Trophoblast cell (in vitro differentiated cells and primary cell): Measurements from ENCODE around the gene USP31.

Experiments
- DNase-seq, 2 donors: peaks; one replicate each; pipeline ENCODE4 v3.0.0-alpha.2; 2016
- H2AFZ ChIP-seq: 2 replicates; pipeline ENCODE4 v1.6.1; 2013; ENCODE audit warnings: low read length, moderate library complexity, mild to moderate bottlenecking; ENCODE audit not compliant: insufficient read depth, poor library complexity
- H2AK5ac ChIP-seq: 2 replicates; pipeline ENCODE4 v1.6.1; 2013; ENCODE audit warnings: mild to moderate bottlenecking, low read length
- H2BK120ac ChIP-seq: 2 replicates; pipeline ENCODE4 v1.6.1; 2013; ENCODE audit warnings: low read length, mild to moderate bottlenecking, moderate library complexity; ENCODE audit not compliant: insufficient read depth, poor library complexity
- H2BK12ac ChIP-seq: 2 replicates; pipeline ENCODE4 v1.6.1; 2013; ENCODE audit warnings: mild to moderate bottlenecking, low read length, moderate library complexity
- H2BK5ac ChIP-seq: 2 replicates; pipeline ENCODE4 v1.6.1; 2013; ENCODE audit warnings: low read length, low read depth, moderate library complexity, mild to moderate bottlenecking; ENCODE audit not compliant: poor library complexity
- H3K14ac ChIP-seq: 2 replicates; pipeline ENCODE4 v1.6.1; 2013; ENCODE audit warnings: mild to moderate bottlenecking, low read length
- H3K18ac ChIP-seq: 2 replicates; pipeline ENCODE4 v1.6.1; 2013; ENCODE audit warnings: mild to moderate bottlenecking, low read length
- H3K23ac ChIP-seq: 2 replicates; pipeline ENCODE4 v1.6.1; 2013; ENCODE audit warnings: low read length
- H3K27ac ChIP-seq: 2 replicates; pipeline ENCODE4 v1.5.1; 2013; ENCODE audit warnings: low read depth, mild to moderate bottlenecking, inconsistent platforms, low read length, moderate library complexity
- H3K27me3 ChIP-seq: 2 replicates; pipeline ENCODE4 v1.6.1; 2013; ENCODE audit warnings: inconsistent platforms, mild to moderate bottlenecking, low read length, moderate library complexity; ENCODE audit not compliant: insufficient read depth
- H3K36me3 ChIP-seq, 2 experiments: 1 replicate in 1 of 2; 2 replicates in 1 of 2; pipeline ENCODE4 v1.6.1; 2013; ENCODE audit warnings: low read length in 2 of 2, mild to moderate bottlenecking in 2 of 2, moderate library complexity in 1 of 2; ENCODE audit not compliant: insufficient read depth in 2 of 2, control insufficient read depth in 1 of 2
- H3K4ac ChIP-seq: 2 replicates; pipeline ENCODE4 v1.6.1; 2013; ENCODE audit warnings: low read depth, mild to moderate bottlenecking, low read length, moderate library complexity
- H3K4me1 ChIP-seq, 2 experiments: 1 replicate in 1 of 2; 2 replicates in 1 of 2; pipeline ENCODE4 v1.6.1; 2013; ENCODE audit warnings: low read length in 2 of 2, mild to moderate bottlenecking in 2 of 2, moderate library complexity in 1 of 2; ENCODE audit not compliant: insufficient read depth in 2 of 2, control insufficient read depth in 1 of 2
- H3K4me2 ChIP-seq: 2 replicates; pipeline ENCODE4 v1.6.1; 2013; ENCODE audit warnings: inconsistent platforms, mild to moderate bottlenecking, low read length, moderate library complexity
- H3K4me3 ChIP-seq: 2 replicates; pipeline ENCODE4 v1.5.1; 2013; ENCODE audit warnings: mild to moderate bottlenecking, low read depth, low read length, inconsistent platforms
- H3K79me1 ChIP-seq: one replicate; pipeline ENCODE4 v1.6.1; 2013; ENCODE audit warnings: low read length
- H3K79me2 ChIP-seq: 2 replicates; pipeline ENCODE4 v1.6.1; 2013; ENCODE audit warnings: low read length, mild to moderate bottlenecking; ENCODE audit not compliant: control insufficient read depth, insufficient read depth, poor library complexity
- H3K9ac ChIP-seq: 2 replicates; pipeline ENCODE4 v1.6.1; 2013; ENCODE audit warnings: mild to moderate bottlenecking, low read length
- H3K9me3 ChIP-seq: 2 replicates; pipeline ENCODE4 v1.6.1; 2013; ENCODE audit warnings: low read depth, mild to moderate bottlenecking, control low read depth, inconsistent platforms, low read length; ENCODE audit not compliant: insufficient read depth
- H4K12ac ChIP-seq: 2 replicates; pipeline ENCODE4 v1.6.1; 2013; ENCODE audit warnings: low read depth, mild to moderate bottlenecking, low read length, moderate library complexity
- H4K8ac ChIP-seq: 2 replicates; pipeline ENCODE4 v1.6.1; 2013; ENCODE audit warnings: low read depth, mild to moderate bottlenecking, low read length, moderate library complexity
- H4K91ac ChIP-seq: one replicate; pipeline ENCODE4 v1.6.1; 2013; ENCODE audit warnings: low read depth, mild to moderate bottlenecking, low read length, moderate library complexity
- WGBS: extraction: QIAGEN DNeasy Blood & Tissue Kit; methylation state at CpG from one replicate; pipeline ENCODE4 v1.1.7; 2013; ENCODE audit warnings: missing lambda C conversion rate; ENCODE audit not compliant: insufficient read length, insufficient coverage; ENCODE audit errors: extremely low coverage; 5-methylcytosine and 5-hydroxymethylcytosine counted together

Gene USP31

DNA sequence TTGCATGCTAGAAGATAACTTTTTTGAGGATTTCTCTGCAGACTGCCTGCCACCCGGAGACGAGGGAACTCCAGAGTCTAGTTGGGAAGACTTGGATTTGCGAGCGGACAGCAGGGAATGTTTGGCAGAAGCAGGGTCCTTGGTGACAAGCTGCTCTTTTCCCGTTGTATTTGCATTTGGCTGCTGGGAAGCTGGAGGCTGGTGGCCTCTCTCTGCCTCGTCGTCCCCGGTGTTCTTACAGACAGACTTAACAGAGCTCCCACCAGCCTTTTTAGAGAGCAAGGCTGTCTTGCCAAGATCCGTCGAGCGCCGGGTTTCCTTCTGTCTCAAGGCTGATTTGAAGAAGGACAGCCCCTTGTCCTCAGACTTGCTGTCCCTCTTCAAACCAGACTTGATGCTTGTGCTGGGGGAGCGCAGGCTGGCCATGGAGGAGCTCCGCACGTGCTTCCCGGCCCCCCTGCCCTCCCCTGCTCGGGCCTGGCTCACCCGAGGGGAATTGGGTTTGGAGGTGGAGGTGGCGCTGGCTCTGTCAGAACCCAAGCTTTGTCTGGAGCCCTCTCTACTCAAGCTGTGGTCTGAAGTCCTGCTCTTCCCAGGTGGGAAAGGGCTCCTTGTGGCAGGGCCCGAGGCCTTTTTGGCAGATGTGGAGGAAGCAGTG is 81.0 kb downstream of the USP31 start:
- Histone ChIP-seq H3K4me2 (no peak overlapping the region), H2AFZ (no peak overlapping the region), H3K9ac (no peak overlapping the region), H3K27me3 (no peaks in the 10 kb centered on the region), H3K27ac (no peak overlapping the region), H3K4me3 (no peak overlapping the region), H3K18ac (no peak overlapping the region), H4K12ac (no peak overlapping the region), H3K4me1 (peaks cover 0 to 2% of the 10 kb centered on the region in 2 experiments), H2BK120ac (no peak overlapping the region), H4K91ac (no peak overlapping the region), H2BK5ac (no peak overlapping the region), H2AK5ac (no peak overlapping the region), H3K23ac (no peak overlapping the region), H2BK12ac (no peak overlapping the region), H3K14ac (no peak overlapping the region), H3K9me3 (no peaks in the 10 kb centered on the region), H3K79me1 (no peaks in the 10 kb centered on the region), H3K79me2 (no peaks in the 10 kb centered on the region), H3K36me3 (peaks cover 18% of the 10 kb centered on the region in 2 experiments), H4K8ac (no peak overlapping the region), H3K4ac (no peak overlapping the region)
- no CpG with 5 or more reads among the region's 20 CpGs for WGBS
- DNase-seq: no peak

DNA sequence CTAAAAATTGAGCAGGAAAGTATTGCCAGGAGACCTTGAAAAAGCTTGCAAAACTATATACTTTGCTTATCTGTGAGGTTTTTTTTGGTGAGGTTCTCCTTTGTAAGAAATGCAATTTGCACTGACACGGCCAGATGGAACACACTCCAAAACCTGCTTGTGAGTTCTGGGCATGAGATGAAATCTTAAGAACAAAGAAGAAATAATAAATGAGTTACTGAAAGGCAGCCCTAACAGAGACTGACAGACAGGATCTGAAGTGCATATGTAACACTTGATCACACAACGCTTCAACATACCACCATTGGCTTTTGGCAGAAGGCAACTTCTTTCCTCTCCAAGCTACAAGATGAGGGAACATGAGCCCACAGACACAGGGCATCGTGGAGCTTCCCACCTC is 82.6 kb downstream of the USP31 start:
- DNase-seq: no peak
- Histone ChIP-seq H3K79me2 (no peaks in the 10 kb centered on the region), H3K79me1 (no peaks in the 10 kb centered on the region), H3K9me3 (no peaks in the 10 kb centered on the region), H3K4me3 (no peak overlapping the region), H3K18ac (no peak overlapping the region), H4K8ac (no peak overlapping the region), H2BK5ac (no peak overlapping the region), H2AK5ac (no peak overlapping the region), H3K4me2 (no peak overlapping the region), H3K27me3 (no peaks in the 10 kb centered on the region), H3K4me1 (no peaks in the 10 kb centered on the region), H2AFZ (no peak overlapping the region), H2BK120ac (no peak overlapping the region), H3K23ac (no peak overlapping the region), H3K4ac (no peak overlapping the region), H2BK12ac (no peak overlapping the region), H3K27ac (no peak overlapping the region), H3K36me3 (peaks cover 15 to 18% of the 10 kb centered on the region in 2 experiments), H3K14ac (no peak overlapping the region), H4K12ac (no peak overlapping the region), H3K9ac (no peak overlapping the region), H4K91ac (no peak overlapping the region)
- WGBS: no CpG with 5 or more reads among the region's 3 CpGs

DNA sequence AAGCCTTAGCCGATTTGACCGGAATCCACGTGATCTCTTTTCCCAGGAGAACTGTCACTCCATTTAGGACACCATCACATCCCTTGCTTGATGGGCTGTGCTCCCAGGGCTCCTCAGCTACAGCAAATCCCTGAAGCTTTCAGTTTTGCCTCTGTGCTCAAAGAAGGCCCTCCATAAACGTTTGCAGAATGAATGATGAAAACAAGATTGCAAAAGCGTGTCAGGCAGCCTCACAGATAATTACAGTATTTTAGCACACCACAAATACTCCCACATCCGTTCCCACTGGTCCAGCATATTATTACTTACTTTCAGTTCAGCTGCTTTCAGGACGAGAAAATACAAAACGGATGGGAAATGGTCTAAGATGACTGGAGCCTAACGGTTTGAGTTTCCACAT is 84.6 kb downstream of the USP31 start:
- no CpG with 5 or more reads among the region's 9 CpGs for WGBS
- H3K4me3 ChIP-seq: no peak overlapping the region
- no peak overlapping the region for H2BK5ac ChIP-seq
- no peak overlapping the region for H2AK5ac ChIP-seq
- no peak overlapping the region for H2AFZ ChIP-seq
- no peak overlapping the region for H4K12ac ChIP-seq
- peaks cover 15% of the 10 kb centered on the region in 2 experiments for H3K36me3 ChIP-seq
- no peak overlapping the region for H3K18ac ChIP-seq
- no peaks in the 10 kb centered on the region for H3K4me1 ChIP-seq
- H4K8ac ChIP-seq: no peak overlapping the region
- H3K9ac ChIP-seq: no peak overlapping the region
- no peak for DNase-seq
- H3K27me3 ChIP-seq: no peaks in the 10 kb centered on the region
- H2BK120ac ChIP-seq: no peak overlapping the region
- H3K79me1 ChIP-seq: no peaks in the 10 kb centered on the region
- no peak overlapping the region for H2BK12ac ChIP-seq
- H3K4ac ChIP-seq: no peak overlapping the region
- no peak overlapping the region for H4K91ac ChIP-seq
- H3K14ac ChIP-seq: no peak overlapping the region
- H3K79me2 ChIP-seq: no peaks in the 10 kb centered on the region
- H3K4me2 ChIP-seq: no peak overlapping the region
- H3K9me3 ChIP-seq: no peaks in the 10 kb centered on the region
- no peak overlapping the region for H3K27ac ChIP-seq
- H3K23ac ChIP-seq: no peak overlapping the region

DNA sequence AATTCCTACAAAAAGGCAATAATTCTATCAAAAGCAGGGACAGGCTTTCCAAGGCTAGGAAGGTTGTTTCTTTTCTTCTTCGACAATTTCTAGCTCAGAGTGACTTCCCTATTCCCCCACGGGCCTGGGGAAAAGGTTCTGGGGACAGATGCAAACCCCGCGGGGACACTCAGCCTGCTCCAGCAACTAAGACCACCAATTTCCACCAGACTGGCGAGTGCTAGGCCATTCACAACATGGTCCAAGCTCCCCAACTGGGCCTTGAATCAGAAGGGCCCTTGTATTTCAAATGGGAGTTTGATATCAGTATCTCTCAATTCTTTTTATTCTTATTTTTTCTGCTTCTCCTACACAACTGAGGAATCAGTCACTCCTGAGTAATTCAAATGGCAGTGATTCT is 86.7 kb downstream of the USP31 start:
- Histone ChIP-seq H3K18ac (no peak overlapping the region), H2BK5ac (no peak overlapping the region), H3K23ac (no peak overlapping the region), H4K8ac (no peak overlapping the region), H3K36me3 (no peaks in the 10 kb centered on the region), H3K4ac (no peak overlapping the region), H4K91ac (no peak overlapping the region), H2AK5ac (no peak overlapping the region), H3K4me2 (no peak overlapping the region), H3K14ac (no peak overlapping the region), H3K4me1 (no peaks in the 10 kb centered on the region), H3K79me1 (no peaks in the 10 kb centered on the region), H3K27me3 (no peaks in the 10 kb centered on the region), H3K79me2 (no peaks in the 10 kb centered on the region), H3K9ac (no peak overlapping the region), H3K27ac (no peak overlapping the region), H4K12ac (no peak overlapping the region), H2BK120ac (no peak overlapping the region), H3K9me3 (no peaks in the 10 kb centered on the region), H2AFZ (no peak overlapping the region), H2BK12ac (no peak overlapping the region), H3K4me3 (no peak overlapping the region)
- no CpG with 5 or more reads among the region's 5 CpGs for WGBS
- DNase-seq: no peak
